HG03457 (cell line): Measurements from ENCODE around the gene ICA1.
"Not testable (repeated sequence)": the region's sequence is repeated elsewhere in the genome, so short reads cannot be mapped to it uniquely, and the experiment has no call there.

Experiments used
- ATAC-seq: cut with Tn5 transposase; IDR thresholded peaks from one replicate; pipeline ENCODE4 v1.9.1; 2021; ENCODE audit warnings: moderate number of reproducible peaks; ENCODE audit not compliant: unreplicated experiment

Gene ICA1

DNA sequence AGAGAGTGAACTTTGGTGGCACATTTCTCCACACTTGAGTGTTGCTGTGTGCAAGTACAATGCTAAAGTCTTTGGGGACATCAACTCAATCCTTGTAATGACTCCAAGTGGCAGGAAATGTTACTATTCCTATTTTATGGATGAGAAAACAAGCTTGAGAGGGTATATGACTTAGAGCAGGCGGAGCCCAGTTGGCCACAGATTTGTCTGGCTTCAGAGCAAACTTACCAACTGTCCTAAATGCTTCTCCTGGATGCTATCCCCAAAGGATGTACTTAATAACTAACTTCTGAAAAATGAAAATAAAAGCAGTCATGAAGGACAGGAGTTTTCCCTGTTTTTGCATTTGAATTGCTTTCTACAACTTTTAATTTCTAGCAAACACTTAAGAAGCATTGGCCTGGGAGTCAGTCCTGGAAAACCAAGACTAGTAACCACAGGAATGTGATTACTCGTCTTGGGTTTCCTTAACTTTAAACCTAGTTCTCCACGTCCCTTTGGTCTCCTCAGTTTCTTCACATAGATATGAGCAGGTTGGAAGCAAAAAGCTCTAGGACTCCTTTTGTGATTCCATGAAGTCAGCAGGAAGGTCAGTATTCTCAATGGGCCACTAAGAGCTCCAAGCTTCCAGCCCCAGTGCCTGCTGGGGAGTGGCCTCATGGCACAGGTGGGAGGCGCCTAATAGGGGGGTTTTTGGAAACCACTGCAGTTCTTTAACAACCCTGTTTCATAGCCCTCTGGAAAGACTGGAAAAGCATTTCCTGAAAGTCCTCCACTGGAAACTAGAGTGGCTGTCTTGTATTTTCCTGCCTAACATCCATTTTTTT lies 152.6 kb downstream of the ICA1 start:
- no peak for ATAC-seq

DNA sequence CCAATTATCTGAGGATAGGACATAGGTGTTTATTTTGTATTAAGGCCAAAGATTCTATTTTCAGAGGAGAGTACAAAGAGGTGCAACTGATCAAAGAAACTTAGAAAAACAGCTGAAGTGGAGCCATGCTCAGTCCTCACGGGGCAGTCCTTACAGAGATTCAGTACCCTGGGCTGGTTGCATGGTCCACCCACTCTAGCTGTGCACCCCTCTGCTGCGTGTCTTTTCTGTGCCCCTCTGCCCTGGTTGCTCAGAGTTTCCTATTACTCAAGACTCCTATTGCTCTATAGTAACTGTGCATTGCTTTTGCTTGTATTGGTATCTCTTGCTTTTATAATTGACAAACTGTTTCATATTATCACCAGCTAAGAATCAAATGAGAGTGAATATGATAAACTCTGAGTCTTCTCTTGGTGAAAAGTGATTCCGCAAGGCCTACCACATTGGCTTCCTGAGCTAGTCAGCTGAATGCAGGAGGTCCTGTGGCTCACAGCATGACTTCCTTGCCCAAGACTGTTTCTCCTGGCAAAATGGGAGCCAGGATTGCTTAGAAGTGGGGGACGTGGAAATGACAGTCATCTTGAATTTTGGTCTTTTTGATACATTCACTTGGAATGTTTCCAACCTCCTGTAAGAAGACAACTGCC lies 156.4 kb downstream of the ICA1 start:
- ATAC-seq: no peak

DNA sequence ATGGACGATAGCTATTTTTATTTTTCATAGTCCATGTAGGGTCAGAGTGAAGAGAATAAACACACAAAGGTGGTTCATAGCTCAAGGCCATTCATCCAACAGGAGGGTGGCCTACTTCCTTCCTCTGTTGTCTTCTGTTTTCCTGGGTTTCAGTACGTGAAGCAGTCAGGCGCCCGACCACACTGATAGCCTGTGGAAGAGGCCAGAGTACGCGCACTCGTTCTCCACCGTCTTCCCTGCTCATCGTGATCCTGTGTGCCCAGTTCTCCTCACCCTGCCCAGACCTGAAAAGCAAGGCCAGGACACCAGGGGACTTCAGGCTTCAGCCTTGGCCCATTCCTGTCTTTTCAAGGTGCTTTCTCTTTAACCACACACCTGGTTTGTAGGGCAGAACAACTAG lies 158.7 kb downstream of the ICA1 start:
- ATAC-seq: no peak

DNA sequence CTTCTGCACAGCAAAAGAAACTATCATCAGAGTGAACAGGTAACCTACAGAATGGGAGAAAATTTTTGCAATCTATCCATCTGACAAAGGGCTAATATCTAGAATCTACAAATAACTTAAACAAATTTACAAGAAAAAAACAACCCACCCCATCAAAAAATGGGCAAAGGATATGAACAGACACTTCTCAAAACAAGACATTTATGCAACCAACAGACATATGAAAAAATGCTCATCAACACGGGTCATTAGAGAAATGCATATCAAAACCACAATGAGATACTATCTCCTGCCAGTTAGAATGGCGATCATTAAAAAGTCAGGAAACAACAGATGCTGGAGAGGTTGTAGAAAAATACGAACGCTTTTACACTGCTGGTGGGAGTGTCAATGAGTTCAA lies 160.7 kb downstream of the ICA1 start:
- not testable (repeated sequence) for ATAC-seq

DNA sequence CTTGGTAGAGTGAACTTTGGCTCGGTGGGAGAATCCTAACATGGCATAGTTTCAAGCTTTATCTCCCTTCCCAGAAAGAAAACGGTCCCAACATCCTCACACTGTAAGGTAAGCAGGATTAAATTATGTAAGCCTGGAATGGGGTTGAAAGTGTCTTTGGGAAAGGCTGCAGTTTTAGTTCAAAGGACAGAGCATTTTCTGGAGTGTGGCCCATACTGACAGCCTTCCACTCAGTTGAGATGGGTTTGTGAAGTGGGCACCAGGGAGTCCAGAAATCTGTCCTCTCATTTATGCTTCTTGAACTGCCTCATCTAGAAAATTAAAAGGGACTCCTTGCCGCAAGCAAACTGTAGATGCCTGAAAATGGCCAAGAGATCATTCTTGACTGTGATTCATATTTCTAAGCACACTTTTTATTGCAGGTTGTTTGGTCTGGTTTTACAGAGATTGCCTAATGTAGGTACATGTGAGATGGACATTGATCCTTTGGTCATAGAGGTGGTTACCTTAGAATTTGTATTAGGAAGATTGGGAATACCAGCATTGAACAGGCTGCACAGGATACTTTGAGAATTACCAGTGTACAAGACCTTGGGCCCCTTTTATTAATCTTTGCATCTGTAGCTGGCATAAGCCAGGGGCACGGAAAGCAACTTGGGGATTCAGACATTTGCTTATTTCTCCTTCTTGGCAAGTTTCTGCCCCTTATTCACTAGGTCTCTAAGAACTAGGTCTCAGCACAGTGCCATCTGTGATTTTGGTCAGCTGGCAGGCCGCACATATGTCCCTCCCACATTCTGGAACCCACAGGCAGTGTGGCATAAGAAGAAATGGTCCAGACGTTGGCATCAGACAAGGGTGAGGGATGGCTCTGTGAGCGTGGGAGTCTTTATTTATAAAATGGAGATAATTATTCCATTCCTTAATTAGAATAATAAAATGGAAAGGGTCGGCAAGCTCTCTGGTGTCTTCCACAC lies 167.5 kb downstream of the ICA1 start:
- ATAC-seq: no peak

DNA sequence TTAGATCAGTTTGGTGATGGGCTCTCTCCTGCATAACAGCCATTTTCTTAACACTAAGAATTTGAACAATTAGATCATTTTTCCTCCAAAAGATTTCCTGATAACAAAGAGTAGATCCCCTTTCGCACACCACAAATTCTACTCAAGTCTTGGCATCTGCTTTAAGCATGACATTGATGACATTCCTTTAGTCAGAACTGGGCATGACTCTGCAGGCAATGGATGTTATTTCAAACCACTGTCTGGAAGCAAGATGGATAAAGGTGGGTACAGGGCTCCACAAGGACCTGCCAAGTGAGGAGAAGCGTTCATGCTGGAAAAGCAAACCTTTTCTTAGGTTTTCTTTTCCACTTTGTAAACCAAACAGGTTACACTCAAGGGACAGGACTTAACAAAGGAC lies 169.8 kb downstream of the ICA1 start:
- no peak for ATAC-seq

DNA sequence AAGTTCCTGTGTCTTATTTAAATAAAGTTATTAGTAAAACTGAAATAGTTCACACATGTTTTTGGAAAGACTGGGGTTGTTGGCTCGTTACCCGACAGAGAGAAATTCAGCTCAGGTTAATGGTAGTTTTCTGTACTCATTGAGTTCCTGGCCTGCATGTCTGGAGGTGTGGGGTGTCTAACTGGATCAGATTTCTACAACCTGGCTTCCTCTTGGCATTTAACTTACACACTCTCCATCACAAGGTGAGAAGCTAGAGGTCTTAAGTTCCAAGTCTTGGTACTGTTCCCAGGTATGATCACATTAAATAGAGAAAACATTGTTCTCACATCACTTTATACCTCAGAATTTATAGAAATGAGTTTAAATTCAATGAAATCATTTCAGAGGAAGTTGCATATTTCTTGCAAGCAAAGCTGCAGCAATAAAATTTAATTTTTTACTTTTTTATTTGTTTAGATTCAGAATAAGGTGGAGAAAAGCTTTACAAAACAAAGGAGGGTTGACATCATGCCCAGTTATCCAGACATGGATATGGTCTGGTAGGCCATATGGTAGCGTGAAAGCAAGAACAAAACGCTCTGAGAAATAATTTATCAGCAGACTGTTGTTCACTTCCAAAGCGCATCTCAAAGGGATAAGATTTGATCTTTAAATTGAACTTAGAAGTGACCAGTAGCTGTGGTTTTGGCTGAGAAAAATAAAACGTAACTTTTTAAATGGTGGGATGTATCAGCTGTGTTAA lies 172.8 kb downstream of the ICA1 start:
- no peak for ATAC-seq

DNA sequence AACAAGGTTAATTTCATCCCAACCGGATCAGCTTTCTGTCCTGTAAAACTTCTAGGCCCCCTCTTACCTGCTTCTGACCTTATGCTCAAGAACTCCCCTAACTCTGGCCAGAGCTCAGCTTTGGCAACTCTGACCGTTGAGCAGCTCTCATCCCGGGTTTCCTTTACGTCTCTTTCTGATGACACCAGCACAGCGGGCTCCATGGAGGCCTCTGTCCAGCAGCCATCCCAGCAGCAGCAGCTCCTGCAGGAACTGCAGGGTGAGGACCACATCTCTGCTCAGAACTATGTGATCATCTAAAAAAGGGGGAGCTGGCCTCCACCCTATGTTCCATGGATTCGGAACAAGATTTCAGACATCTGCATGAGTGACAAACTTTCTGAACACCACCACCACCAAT lies 175.7 kb downstream of the ICA1 start:
- ATAC-seq: no peak

DNA sequence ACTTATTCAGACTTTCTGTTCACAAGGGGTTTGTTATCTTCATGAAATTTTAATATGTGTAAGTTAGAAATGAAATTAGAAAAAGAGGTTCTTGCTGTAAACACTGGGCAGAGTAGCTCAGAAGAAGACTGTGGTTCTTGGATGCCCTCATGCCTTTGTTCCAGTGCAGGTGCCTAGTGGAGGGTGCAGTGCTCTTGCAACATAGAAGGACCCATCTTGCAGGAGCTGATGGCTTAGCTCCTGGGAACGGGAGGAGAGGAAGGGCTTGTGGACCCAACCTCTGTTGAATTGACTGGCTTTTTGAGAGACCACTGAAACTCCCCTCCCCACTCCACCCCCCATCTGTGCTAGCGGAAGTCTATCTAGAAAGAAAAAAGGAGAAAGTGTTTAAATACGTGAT lies 176.5 kb downstream of the ICA1 start:
- ATAC-seq: no peak

DNA sequence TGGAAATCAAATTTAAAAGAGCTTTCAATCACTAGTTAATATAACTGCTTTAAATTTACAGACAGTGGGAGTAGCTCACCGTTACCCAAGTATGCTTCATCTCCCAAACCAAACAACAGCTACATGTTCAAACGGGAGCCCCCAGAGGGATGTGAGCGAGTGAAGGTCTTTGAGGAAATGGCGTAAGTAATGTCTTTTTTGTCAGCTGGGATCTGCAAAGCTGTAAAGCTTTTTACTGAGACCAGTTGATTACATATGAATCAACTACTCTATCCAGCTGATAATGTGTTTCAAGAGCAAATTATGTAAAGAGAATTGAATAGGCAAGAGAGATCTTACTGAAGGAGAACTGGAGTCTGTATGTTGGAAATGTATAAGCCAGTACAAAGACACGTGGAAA lies 177.1 kb downstream of the ICA1 start:
- no peak for ATAC-seq

DNA sequence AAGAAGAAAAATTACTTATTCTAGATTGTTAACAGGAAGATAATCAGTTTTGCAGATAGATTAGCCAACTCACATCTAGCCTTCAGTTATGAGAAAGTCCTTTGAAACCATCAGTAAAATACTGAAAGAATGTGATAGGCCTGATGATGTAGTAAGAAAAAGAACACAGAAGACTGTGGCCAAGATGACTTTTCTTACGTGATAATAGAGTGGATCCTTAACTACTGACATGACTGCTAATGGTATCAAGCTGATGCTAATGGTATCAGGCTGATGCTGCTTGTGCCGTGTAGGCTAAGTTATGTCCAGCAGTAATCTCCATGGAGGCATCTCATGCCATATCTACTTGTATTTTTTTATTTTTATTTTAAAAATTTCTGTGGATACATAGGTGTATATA lies 179.2 kb downstream of the ICA1 start:
- no peak for ATAC-seq

DNA sequence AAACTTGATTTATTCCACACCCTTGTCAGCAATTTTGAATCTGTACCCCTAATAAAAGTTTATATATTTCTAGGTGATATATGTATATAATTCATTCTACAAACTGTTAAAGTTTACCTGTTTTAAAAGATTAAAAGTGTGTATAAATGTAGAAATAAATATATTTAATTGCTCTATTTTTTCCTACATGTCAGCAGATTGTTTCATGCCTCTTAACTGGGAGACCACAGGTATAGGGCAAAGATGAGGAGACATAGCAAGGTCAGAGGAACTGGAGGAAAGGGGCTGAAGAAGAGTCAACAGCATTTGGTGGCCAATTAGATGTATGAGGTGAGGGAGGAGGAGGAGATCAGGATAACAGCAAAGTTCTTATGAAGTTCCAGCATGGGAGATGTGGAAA lies 183.5 kb downstream of the ICA1 start:
- no peak for ATAC-seq

DNA sequence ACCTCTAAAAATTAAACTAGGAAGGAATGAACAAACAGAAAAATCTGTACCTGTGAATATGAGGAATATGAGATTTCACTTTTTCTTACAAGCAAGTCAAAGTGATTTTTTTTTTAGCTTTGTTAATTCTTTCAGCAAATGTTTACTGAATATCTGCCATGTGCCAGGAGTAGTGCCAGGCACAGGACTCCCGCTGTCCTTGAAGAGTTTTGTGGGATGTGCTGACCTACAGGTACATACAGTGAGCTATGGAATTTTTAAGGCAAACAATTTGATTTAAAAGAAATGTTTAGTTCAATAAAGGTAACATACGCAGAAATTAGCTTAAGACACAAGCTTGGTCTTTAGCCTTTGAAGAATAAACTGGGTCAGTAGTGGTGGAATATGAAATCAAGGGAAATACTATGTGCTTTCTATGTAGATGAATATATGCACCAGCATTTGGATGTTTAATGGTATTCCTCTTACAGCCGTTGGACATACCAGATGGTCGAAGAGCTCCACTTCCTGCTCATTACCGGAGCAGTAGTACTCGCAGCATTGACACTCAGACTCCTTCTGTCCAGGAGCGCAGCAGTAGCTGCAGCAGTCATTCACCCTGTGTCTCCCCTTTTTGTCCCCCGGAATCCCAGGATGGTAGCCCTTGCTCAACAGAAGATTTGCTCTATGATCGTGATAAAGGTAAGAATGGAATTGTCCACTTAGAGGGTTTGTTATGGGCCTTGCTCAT lies 191.4 kb downstream of the ICA1 start:
- no peak for ATAC-seq

DNA sequence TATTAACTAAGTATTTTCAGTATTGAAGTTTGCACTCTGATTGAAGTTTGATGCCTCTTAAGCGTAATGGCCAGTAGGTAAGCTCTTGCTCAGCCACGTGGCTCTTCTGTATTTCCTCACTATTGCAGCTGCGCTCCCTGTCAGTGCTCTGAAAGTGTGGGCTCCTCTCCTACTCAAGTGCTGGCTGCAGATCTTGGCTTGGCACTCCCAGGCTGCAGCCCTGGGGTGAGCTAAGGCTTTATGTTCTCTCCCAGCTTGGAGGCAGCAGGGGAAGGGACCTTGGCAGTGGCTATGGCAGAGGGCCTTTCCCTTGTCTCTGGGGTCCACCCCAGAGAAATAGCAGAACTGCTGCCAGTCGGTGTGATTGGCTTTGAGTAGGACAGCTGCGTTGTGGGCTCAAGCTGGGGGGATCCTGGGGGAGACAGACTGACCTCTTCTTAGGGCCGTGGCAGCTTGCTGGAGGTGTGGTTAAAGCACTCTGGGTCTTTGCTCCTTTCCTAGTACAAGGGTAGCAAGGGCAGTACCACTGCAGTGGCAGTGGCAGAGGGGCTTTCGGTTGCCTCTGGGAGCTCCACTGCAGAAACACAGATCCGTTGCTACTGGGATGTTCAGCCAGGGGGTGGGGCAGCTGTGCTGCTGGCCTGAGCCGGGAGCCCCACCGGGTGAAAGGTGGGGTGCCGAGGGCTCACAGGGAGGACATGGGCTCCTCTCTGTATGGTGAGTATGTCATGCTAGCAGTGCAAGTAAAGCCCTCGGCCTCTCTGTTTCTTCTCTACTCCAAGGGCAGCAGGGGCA lies 192.9 kb downstream of the ICA1 start:
- ATAC-seq: no peak

DNA sequence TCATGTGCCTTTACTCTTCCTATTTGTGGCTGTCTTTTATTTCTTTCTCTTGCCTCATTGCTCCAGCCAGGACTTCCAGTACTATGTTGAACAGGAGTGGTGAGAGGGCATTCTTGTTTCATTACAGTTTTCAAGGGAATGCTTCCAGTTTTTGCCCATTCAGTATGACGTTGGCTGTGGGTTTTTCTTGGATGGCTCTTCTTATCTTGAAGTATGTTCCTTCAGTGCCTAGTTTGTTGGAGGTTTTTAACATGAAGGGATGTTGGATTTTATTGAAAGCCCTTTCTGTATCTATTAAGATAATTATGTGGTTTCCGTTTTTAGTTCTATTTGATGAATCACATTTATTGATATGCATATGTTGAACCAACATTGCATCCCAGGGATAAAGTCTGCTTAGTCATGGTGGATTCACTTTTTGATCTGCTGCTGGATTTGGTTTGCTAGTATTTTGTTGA lies 196.6 kb downstream of the ICA1 start:
- ATAC-seq: no peak

DNA sequence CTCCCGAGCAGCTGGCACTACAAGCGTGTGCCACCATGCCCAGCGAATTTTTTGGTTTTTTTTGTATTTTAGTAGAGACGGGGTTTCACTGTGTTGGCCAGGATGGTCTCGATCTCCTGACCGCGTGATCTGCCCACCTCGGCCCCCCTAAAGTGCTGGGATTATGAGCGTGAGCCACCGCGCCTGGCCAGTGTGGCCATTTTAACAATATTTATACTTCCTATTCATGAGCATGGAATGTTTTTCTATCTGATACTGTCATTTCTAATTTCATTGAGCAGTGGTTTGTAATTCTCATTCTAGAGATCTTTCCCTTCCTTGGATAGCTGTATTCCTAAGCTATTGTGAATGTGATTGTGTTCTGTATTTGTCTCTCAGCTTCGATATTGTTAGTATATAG lies 197.1 kb downstream of the ICA1 start:
- ATAC-seq: no peak

DNA sequence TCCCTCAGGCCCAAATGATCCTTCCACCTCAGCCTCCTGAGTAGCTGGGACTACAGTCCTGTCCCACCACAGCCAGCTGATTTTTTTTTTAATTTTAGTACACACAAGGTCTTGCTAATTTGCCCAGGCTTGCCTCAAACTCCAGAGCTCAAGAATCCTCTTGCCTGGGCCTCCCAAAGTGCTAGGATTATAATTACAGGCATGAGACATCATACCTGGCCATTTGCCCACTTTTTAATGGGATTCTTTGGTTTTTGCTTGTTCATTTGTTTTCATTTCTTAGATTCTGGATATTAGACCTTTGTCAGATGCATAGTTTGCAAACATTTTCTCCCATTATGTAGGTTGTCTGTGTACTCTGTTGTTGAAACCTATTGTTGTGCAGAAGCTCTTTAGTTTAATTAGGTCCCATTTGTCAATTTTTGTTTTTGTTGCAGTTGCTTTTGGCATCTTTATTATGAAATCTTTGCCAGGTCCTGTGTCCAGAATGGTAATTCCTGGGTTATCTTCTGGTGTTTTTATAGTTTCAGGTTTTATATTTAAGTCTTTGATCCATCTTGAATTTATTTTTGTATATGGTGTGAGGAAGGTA lies 198.2 kb downstream of the ICA1 start:
- no peak for ATAC-seq

DNA sequence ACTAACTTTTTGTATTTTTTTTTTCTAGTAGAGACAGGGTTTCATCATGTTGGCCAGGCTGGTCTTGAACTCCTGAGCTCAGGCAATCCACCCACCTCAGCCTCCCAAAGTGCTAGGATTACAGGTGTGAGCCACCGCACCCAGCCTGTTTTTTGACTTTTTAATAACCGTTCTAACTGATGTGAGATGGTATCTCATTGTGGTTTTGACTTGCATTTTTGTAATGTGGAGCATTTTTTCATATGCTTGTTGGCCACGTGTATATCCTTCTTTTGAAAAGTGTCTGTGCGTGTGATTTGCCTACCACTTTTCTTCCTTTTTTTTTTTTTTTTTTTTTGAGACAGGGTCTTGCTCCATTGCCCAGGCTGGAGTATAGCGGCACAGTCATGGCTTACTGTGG lies 198.7 kb downstream of the ICA1 start:
- not testable (repeated sequence) for ATAC-seq
